ENCODE results near the gene COA3.

DNA sequence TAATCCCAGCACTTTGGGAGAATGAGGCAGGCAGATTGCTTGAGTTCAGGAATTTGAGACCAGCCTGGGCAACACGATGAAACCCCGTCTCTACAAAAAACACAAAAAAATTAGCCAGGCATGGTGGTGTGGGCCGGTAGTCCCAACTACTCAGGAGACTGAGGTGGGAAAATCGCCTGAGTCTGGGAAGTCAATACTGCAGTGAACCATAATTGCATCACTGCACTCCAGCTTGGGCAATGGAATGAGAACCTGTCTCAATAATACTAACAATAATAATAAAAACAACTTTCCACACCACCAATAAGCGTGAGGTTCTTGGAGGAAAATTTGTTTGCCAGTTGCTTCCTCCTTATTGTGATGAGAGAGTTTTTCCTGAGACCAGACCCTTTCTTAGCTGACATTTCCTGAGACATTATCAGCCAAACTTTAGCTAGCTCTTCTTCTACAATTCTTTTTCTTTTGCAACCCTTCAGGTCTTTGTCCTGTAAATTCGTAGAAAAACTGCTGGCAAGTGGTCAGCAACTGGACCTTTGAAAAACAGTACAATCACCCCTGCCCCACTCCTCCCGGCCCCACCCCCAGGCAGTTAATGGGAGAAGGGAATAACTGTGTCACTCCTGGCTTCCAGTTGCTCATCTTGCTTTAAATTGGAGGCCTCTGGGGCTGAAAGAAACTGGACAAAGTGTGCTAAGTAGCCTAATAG is 50.1 kb downstream of the COA3 start:
- no peak for TF ChIP-seq POLR2AphosphoS5 (IDR thresholded peaks at IDR 0.05)
- TF ChIP-seq, protein P1, sequence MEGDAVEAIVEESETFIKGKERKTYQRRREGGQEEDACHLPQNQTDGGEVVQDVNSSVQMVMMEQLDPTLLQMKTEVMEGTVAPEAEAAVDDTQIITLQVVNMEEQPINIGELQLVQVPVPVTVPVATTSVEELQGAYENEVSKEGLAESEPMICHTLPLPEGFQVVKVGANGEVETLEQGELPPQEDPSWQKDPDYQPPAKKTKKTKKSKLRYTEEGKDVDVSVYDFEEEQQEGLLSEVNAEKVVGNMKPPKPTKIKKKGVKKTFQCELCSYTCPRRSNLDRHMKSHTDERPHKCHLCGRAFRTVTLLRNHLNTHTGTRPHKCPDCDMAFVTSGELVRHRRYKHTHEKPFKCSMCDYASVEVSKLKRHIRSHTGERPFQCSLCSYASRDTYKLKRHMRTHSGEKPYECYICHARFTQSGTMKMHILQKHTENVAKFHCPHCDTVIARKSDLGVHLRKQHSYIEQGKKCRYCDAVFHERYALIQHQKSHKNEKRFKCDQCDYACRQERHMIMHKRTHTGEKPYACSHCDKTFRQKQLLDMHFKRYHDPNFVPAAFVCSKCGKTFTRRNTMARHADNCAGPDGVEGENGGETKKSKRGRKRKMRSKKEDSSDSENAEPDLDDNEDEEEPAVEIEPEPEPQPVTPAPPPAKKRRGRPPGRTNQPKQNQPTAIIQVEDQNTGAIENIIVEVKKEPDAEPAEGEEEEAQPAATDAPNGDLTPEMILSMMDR (IDR thresholded peaks at IDR 0.05), result no peak
- TF ChIP-seq POLR2A (IDR thresholded peaks at IDR 0.05), result no peak
